MCF 10A (cell line): ENCODE results near the gene PRDM8. TPM values are rescaled to one million over a fixed set of nuclear protein-coding genes. Genes with fewer than 3 reads are reported as not detected.

Experiments used
- Bru-seq: library from RNA; stranded (reverse); fragments of 400-500 nt; gene quantifications from one replicate; lab custom pipeline; 2021; lab: Mats Ljungman, UMichigan
- BruChase-seq, 2 experiments: library from RNA; stranded (reverse); fragments of 400-500 nt; gene quantifications; one replicate each; lab custom pipeline; 2021; lab: Mats Ljungman, UMichigan
- BruUV-seq: library from RNA; stranded (reverse); fragments of 400-500 nt; replicated peaks from 2 replicates; lab custom pipeline; 2021; lab: Mats Ljungman, UMichigan
- CTCF ChIA-PET: fragments of 300-600 bp; sonication (Branson Sonifier 250); formaldehyde crosslinking; extraction: SDS; loops from one replicate; lab custom pipeline; 2021; ENCODE audit warnings: antibody characterized with exemption, inconsistent platforms; lab: Yijun Ruan, JAX
- POLR2A ChIA-PET: fragments of 300-600, 350-650 bp; sonication (Branson Sonifier 250); formaldehyde crosslinking; extraction: SDS; loops from one replicate; lab custom pipeline; 2020; ENCODE audit warnings: antibody characterized with exemption, inconsistent platforms; lab: Yijun Ruan, JAX
- DNase-seq: peaks from one replicate; pipeline ENCODE4 v3.0.0-alpha.2; 2018; ENCODE audit not compliant: unreplicated experiment
- H3K27ac Mint-ChIP-seq: one replicate; pipeline ENCODE4 v1.8.0; 2022; ENCODE audit warnings: mild to moderate bottlenecking, low read depth, mixed read lengths; ENCODE audit not compliant: unreplicated experiment
- H3K27me3 Mint-ChIP-seq: one replicate; pipeline ENCODE4 v1.8.0; 2022; ENCODE audit warnings: mixed read lengths; ENCODE audit not compliant: insufficient read depth, unreplicated experiment
- H3K36me3 Mint-ChIP-seq: one replicate; pipeline ENCODE4 v1.8.0; 2022; ENCODE audit warnings: mild to moderate bottlenecking, moderate library complexity, mixed read lengths; ENCODE audit not compliant: insufficient read depth, unreplicated experiment
- H3K4me1 Mint-ChIP-seq: one replicate; pipeline ENCODE4 v1.8.0; 2022; ENCODE audit warnings: mixed read lengths; ENCODE audit not compliant: insufficient read depth, unreplicated experiment
- H3K4me3 Mint-ChIP-seq: one replicate; pipeline ENCODE4 v1.8.0; 2022; ENCODE audit warnings: mild to moderate bottlenecking, moderate library complexity, mixed read lengths; ENCODE audit not compliant: unreplicated experiment
- H3K9me3 Mint-ChIP-seq: one replicate; pipeline ENCODE4 v1.8.0; 2022; ENCODE audit warnings: mixed read lengths; ENCODE audit not compliant: unreplicated experiment
- CTCF ChIP-seq: fragments of 200-600 bp; IDR thresholded peaks from one replicate; pipeline ENCODE4 v1.8.0; 2022; ENCODE audit warnings: antibody characterized with exemption, mild to moderate bottlenecking; ENCODE audit not compliant: unreplicated experiment
- intact Hi-C: fragments of 100-400 bp; cut with micrococcal nuclease; formaldehyde crosslinking; loops from 2 replicates; pipeline ENCODE4 v1.14.1; 2022
- long read RNA-seq: library from polyadenylated mRNA; stranded (forward); transcript quantifications from one replicate; pipeline ENCODE4 v2.0.0, GENCODE V29; 2022
- total RNA-seq: library from RNA; stranded (reverse); gene quantifications from 2 replicates; pipeline ENCODE4 v1.2.3, GENCODE V29; 2022

The PRDM8 gene
- total RNA-seq (4.8 and 4.9 TPM in 2 replicates), Bru-seq, nascent RNA (percentile 51 among the genes with signal in this experiment), BruChase-seq, experiment 1, labeled RNA remaining after a 6-hour chase (percentile 33 among the genes with signal in this experiment), BruChase-seq, experiment 2, labeled RNA remaining after a 2-hour chase (percentile 39 among the genes with signal in this experiment)
- long read RNA-seq, partial matches to known transcripts = 0 of 4 reads
- long read RNA-seq, other reads (novel, unspliced or antisense) = 4 of 4 reads

GRCh38 chr4:80196922-80197573, at the start of gene PRDM8:
Gene PRDM8 (plus strand): TSS chr4:80197503. CDS start chr4:80200081, 2,578 bp downstream.
- ChIA-PET CTCF (interaction anchor here (0.5 to 1.5 kb wide), 2 partner anchors 10 to 1233 kb away, joined by 3 read pairs; no protein-coding TSS in a partner anchor), POLR2A (no interaction called here)
- peaks cover 10% of the 10 kb centered on the region for H3K4me1 Mint-ChIP-seq
- peaks cover 5% of the 10 kb centered on the region for H3K36me3 Mint-ChIP-seq
- H3K4me3 Mint-ChIP-seq = no peak within 1 kb of the TSS
- no peak for TF ChIP-seq CTCF
- no peaks in the 10 kb centered on the region for H3K27me3 Mint-ChIP-seq
- H3K9me3 Mint-ChIP-seq = no peaks in the 10 kb centered on the region
- BruUV-seq = no TSS peak
- no peak within 1 kb of the TSS for H3K27ac Mint-ChIP-seq
- no peak for DNase-seq
- intact Hi-C loops = no loop called here

GRCh38 chr4:80150387-80151180, 46.7 kb upstream of the PRDM8 start:
- no peaks in the 10 kb centered on the region for H3K27me3 Mint-ChIP-seq
- DNase-seq = no peak
- no TSS peak for BruUV-seq
- H3K27ac Mint-ChIP-seq = no peak overlapping the region
- no peaks in the 10 kb centered on the region for H3K9me3 Mint-ChIP-seq
- CTCF ChIA-PET = interaction anchor here (0.6 to 0.7 kb wide), 2 partner anchors 21 to 68 kb away, joined by 3 read pairs; no protein-coding TSS in a partner anchor
- no peak for TF ChIP-seq CTCF
- no peaks in the 10 kb centered on the region for H3K4me1 Mint-ChIP-seq
- no peak overlapping the region for H3K4me3 Mint-ChIP-seq
- intact Hi-C loops = no loop called here
- POLR2A ChIA-PET = interaction anchor here (0.7 kb wide), 1 partner anchor 266 kb away, joined by 3 read pairs; no protein-coding TSS in a partner anchor
- no peaks in the 10 kb centered on the region for H3K36me3 Mint-ChIP-seq

- H3K36me3 Mint-ChIP-seq = no peaks in the 10 kb centered on the region
- no peak for TF ChIP-seq CTCF
- CTCF ChIA-PET = interaction anchor here (0.6 to 1.0 kb wide), 2 partner anchors 32 to 78 kb away, joined by 3 read pairs; no protein-coding TSS in a partner anchor
- H3K9me3 Mint-ChIP-seq = no peaks in the 10 kb centered on the region
- no peaks in the 10 kb centered on the region for H3K4me1 Mint-ChIP-seq
- no TSS peak for BruUV-seq
- POLR2A ChIA-PET = interaction anchor here (0.8 kb wide), 1 partner anchor 1268 kb away, joined by 4 read pairs; no protein-coding TSS in a partner anchor
- no peak overlapping the region for H3K4me3 Mint-ChIP-seq
- no peak for DNase-seq
- no peak overlapping the region for H3K27ac Mint-ChIP-seq
- intact Hi-C loops = no loop called here
- no peaks in the 10 kb centered on the region for H3K27me3 Mint-ChIP-seq
Observed at GRCh38 chr4:80151981-80152380, 45.3 kb upstream of the PRDM8 start.
